Upper lobe of left lung (tissue), 6 donors: ENCODE results near the gene RPS6KA2. TPM values are rescaled to one million over a fixed set of nuclear protein-coding genes. Genes with fewer than 3 reads are reported as not detected.

Source experiments
- ATAC-seq, 2 donors: fragments of 200-7000 bp; cut with Tn5 transposase; one replicate each; pipeline ENCODE4 v1.9.1; 2022; ENCODE audit warnings: mild to moderate bottlenecking in 2 of 2, moderate library complexity in 2 of 2; ENCODE audit not compliant: low FRiP score in 2 of 2
- DNase-seq, 2 donors: peaks; one replicate each; pipeline ENCODE4 v3.0.0-alpha.2; 2019 to 2020
- H3K27ac ChIP-seq, 4 donors: fragments of 200-600 bp; sonication (generic); one replicate each; pipeline ENCODE4 v1.5.1; 2016 to 2019
- H3K27me3 ChIP-seq, 4 donors: fragments of 200-600 bp; sonication (generic); one replicate each; pipeline ENCODE4 v1.5.1; 2017 to 2019
- H3K36me3 ChIP-seq, 4 donors: fragments of 200-600 bp; sonication (generic); one replicate each; pipeline ENCODE4 v1.5.1; 2016 to 2019
- H3K4me1 ChIP-seq, 4 donors: fragments of 200-600 bp; sonication (generic); one replicate each; pipeline ENCODE4 v1.5.1; 2018 to 2019
- H3K4me3 ChIP-seq, 4 donors: fragments of 200-600 bp; sonication (generic); one replicate each; pipeline ENCODE4 v1.5.1; 2017 to 2019; ENCODE audit warnings: mild to moderate bottlenecking in 2 of 4, moderate library complexity in 1 of 4
- H3K9me3 ChIP-seq, 4 donors: fragments of 200-600 bp; sonication (generic); one replicate each; pipeline ENCODE4 v1.5.1; 2018 to 2019
- EP300 ChIP-seq, 4 donors: sonication (generic); formaldehyde crosslinking; IDR thresholded peaks; one replicate each; pipeline ENCODE4 v1.5.1; 2017; ENCODE audit warnings: antibody characterized with exemption in 4 of 4, control low read depth in 2 of 4
- POLR2A ChIP-seq, 4 donors: fragments of 450-650 bp; IDR thresholded peaks; one replicate each; pipeline ENCODE4 v1.5.1; 2016 to 2017; ENCODE audit warnings: antibody characterized with exemption in 4 of 4, mild to moderate bottlenecking in 2 of 4
- POLR2AphosphoS5 ChIP-seq, 2 donors: sonication (generic); formaldehyde crosslinking; IDR thresholded peaks; one replicate each; pipeline ENCODE4 v1.5.1; 2017; ENCODE audit warnings: antibody characterized with exemption in 2 of 2
- WGBS, 2 donors: methylation state at CpG; one replicate each; pipeline ENCODE4 v1.1.5; 2017 to 2018; 5-methylcytosine and 5-hydroxymethylcytosine counted together
- total RNA-seq, 6 donors: library from RNA; depleted of rRNA in 4 of 6; stranded (reverse); fragments of >200 nt in 4 of 6; gene quantifications; one replicate each; pipeline versions ENCODE4 v1.1.0 to v1.2.1, GENCODE V29; 2016 to 2021
- TF ChIP-seq, protein P1 (sequence below), 6 experiments: fragments of 450-650 bp in 4 of 6; fragments of 200-600 bp in 2 of 6; sonication (generic) in 2 of 6; IDR thresholded peaks; one replicate each; pipeline ENCODE4 v1.5.1; 2016 to 2019; ENCODE audit warnings: antibody characterized with exemption in 6 of 6
- donor health status: DM: no; HTN: no; CAD: no; lungs with moderate emphysema.
- donor health status: DM: no; HTN: yes; CAD: no; lungs with severe emphysema.

The RPS6KA2 gene
- total RNA-seq, 6 donors from 2014 or later: 101 to 233 (median 168) TPM

DNA sequence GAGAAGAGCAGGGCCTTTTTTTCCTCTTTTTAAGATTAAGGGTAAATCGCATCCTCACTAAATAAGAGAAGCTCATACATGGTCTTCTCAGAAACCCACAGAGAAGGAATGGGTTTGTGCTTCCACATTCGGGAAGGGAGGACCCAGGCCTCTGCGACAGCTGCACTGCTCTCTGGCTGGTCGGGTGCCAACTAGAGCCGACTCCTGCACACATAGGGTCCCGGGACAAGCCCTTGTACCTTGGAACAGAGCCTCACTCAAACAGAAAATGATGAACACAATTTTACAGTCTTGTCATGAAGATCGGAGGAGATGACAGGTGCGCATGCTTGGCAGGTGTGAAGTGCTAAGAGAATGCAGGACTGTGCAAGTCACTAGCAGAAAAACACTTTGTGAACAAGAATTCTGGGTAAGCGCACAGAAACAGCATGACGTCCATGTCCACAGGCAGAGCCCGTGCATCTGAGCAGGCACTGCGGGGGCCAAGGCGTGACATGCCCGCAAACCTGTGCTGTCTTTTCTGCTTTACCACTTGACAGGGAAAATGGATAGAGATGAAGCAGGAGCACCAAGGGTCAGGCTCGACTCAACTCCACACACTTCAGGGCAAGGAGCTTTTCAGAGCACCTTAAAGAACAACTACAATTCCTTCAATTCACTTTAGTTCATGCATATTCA lies 143.3 kb downstream of the RPS6KA2 start:
- WGBS, 2 donors: 80 to 93% methylated on average over 14 to 15 of the region's 15 CpGs
- DNase-seq (no peak), ATAC-seq (no peak)
- no peak overlapping the region for H3K27ac ChIP-seq
- no peaks in the 10 kb centered on the region for H3K27me3 ChIP-seq
- H3K4me1 ChIP-seq: peaks cover 4 to 12% (median 6%) of the 10 kb centered on the region in 4 donors
- H3K4me3 ChIP-seq: no peak overlapping the region
- H3K9me3 ChIP-seq: no peaks in the 10 kb centered on the region
- peaks cover 8 to 87% (median 54%) of the 10 kb centered on the region in 4 donors for H3K36me3 ChIP-seq
- TF ChIP-seq POLR2AphosphoS5 (IDR thresholded peaks at IDR 0.05) (no peak), EP300 (IDR thresholded peaks at IDR 0.05) (no peak), POLR2A (IDR thresholded peaks at IDR 0.05) (no peak)
- TF ChIP-seq, protein P1, sequence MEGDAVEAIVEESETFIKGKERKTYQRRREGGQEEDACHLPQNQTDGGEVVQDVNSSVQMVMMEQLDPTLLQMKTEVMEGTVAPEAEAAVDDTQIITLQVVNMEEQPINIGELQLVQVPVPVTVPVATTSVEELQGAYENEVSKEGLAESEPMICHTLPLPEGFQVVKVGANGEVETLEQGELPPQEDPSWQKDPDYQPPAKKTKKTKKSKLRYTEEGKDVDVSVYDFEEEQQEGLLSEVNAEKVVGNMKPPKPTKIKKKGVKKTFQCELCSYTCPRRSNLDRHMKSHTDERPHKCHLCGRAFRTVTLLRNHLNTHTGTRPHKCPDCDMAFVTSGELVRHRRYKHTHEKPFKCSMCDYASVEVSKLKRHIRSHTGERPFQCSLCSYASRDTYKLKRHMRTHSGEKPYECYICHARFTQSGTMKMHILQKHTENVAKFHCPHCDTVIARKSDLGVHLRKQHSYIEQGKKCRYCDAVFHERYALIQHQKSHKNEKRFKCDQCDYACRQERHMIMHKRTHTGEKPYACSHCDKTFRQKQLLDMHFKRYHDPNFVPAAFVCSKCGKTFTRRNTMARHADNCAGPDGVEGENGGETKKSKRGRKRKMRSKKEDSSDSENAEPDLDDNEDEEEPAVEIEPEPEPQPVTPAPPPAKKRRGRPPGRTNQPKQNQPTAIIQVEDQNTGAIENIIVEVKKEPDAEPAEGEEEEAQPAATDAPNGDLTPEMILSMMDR (IDR thresholded peaks at IDR 0.05): no peak

DNA sequence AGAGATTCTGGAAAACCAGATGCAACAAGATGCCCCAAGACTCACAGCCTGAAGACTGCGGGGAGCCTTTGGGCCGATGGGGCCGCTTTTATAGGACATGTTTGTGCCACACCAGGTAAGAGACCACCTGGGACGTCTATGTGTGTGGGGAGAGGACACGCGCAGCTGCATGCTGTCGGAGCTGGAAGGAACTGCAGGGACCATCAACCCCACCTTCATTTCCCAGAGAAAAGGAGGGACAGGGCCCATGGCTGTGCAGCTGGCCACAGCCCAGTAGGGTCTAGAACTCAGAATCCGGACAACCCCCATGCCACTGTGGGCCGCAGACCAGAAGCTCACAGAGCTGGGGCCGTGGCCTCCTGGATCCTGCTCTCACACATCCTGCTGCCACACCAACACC lies 144.0 kb downstream of the RPS6KA2 start:
- no peak for ATAC-seq
- Histone ChIP-seq H3K36me3 (peaks cover 8 to 92% (median 59%) of the 10 kb centered on the region in 4 donors), H3K4me1 (peaks cover 0 to 5% (median 2%) of the 10 kb centered on the region in 4 donors), H3K27ac (no peak overlapping the region), H3K27me3 (no peaks in the 10 kb centered on the region), H3K9me3 (no peaks in the 10 kb centered on the region), H3K4me3 (no peak overlapping the region)
- DNase-seq: no peak
- TF ChIP-seq, protein P1 (IDR thresholded peaks at IDR 0.05): no peak
- TF ChIP-seq POLR2A (IDR thresholded peaks at IDR 0.05): no peak
- TF ChIP-seq POLR2AphosphoS5 (IDR thresholded peaks at IDR 0.05): no peak
- no peak for TF ChIP-seq EP300 (IDR thresholded peaks at IDR 0.05)
- 97 to 98% methylated on average over 9 to 10 of the region's 10 CpGs for WGBS, 2 donors

DNA sequence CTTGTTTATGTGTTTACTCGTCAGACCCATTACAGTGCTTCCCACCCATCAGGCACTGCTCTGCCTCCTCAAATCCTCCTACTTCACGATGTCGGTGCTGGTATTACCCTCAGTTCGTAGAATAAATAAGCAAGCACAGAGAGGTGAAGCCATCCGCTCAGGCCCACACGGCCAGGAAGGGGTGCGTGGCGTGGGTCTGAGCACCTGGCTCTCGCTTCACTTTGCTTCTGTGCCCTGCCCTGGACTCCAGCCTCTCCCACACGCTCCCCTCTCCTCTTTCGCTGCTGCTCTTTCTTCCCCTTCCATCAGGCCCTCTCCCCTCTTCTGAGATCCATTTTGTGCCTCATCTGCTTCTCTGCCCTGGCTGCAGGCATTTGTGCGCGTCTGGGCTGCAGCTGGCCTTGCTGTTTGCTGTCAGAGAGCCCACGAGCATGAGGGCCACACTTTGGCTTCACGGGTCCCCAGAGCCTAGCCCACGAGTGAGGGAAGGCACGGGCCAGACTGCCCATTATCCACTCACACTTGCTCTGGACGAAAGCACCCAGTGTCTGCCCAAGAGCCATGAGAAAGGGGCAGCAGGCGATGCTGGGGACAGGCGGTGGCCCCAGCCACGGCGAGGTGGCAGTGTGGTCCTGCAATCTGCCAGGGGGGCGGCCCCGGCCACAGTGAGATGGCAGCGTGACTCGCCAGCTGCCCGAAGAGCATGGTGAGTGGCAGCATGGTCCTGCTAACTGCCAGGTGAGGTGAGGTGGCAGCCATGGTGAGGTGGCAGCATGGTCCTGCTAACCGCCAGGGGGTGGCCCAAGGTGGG lies 148.1 kb downstream of the RPS6KA2 start:
- no peak for DNase-seq
- no peak for ATAC-seq
- TF ChIP-seq POLR2A (IDR thresholded peaks at IDR 0.05): no peak
- TF ChIP-seq, protein P1 (IDR thresholded peaks at IDR 0.05): no peak
- TF ChIP-seq EP300 (IDR thresholded peaks at IDR 0.05): no peak
- TF ChIP-seq POLR2AphosphoS5 (IDR thresholded peaks at IDR 0.05): no peak
- Histone ChIP-seq H3K9me3 (no peaks in the 10 kb centered on the region), H3K4me3 (no peak overlapping the region), H3K27me3 (no peaks in the 10 kb centered on the region), H3K4me1 (no peaks in the 10 kb centered on the region), H3K27ac (peak overlapping the region in 1 of 4 donors; percentile 15), H3K36me3 (peaks cover 8 to 85% (median 49%) of the 10 kb centered on the region in 4 donors)
- WGBS, 2 donors: 95 to 96% methylated on average over 23 to 28 of the region's 28 CpGs

DNA sequence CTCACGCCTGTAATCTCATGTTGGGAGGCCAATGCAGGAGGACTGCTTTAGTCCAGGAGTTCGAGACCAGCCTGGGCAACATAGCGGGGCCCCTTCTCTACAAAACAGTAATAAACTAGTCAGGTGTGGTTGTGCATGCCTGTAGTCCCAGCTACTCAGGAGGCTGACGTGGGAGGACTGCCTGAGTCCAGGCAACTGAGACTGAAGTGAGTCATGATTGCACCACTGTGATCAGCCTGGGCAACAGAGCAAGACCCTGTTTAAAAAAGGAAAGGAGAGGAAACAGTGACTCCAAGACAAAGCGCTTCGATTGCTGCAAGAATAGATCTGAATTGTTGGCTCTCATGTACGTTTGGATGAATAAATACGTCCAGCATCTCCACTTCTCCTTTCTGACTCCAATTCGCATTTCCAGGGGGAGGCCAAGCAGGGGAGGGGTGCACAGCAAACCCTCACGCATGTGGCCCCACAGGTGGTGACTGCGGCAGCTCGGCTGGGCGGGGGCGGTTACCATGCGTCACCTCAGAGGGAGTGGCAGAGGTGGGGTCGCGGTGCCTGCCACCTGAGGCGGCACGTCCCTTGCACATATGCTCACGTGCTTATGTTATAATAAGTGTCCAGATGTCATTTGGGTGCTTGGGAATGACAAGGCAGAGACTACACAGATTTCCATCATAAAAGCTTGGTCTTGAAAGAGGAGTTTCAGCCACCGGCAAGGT lies 149.2 kb downstream of the RPS6KA2 start:
- ATAC-seq: no peak
- no peaks in the 10 kb centered on the region for H3K27me3 ChIP-seq
- no peak overlapping the region for H3K4me3 ChIP-seq
- no peak for DNase-seq
- H3K36me3 ChIP-seq: peaks cover 8 to 77% (median 42%) of the 10 kb centered on the region in 4 donors
- no peaks in the 10 kb centered on the region for H3K4me1 ChIP-seq
- H3K9me3 ChIP-seq: no peaks in the 10 kb centered on the region
- WGBS, 2 donors: 88 to 94% methylated on average over 21 of the region's 21 CpGs
- no peak for TF ChIP-seq EP300 (IDR thresholded peaks at IDR 0.05)
- no peak overlapping the region for H3K27ac ChIP-seq
